ENCODE measurements around the gene LMBR1L. TPM values are rescaled to one million over a fixed set of nuclear protein-coding genes. Genes with fewer than 3 reads are reported as not detected.

Gene LMBR1L
- total and polyA plus RNA-seq, 2 of the 13 experiments (the other 11 are each of a cell fraction or from before 2014, with no cell fraction given), result 12.2 to 65.9 TPM

DNA sequence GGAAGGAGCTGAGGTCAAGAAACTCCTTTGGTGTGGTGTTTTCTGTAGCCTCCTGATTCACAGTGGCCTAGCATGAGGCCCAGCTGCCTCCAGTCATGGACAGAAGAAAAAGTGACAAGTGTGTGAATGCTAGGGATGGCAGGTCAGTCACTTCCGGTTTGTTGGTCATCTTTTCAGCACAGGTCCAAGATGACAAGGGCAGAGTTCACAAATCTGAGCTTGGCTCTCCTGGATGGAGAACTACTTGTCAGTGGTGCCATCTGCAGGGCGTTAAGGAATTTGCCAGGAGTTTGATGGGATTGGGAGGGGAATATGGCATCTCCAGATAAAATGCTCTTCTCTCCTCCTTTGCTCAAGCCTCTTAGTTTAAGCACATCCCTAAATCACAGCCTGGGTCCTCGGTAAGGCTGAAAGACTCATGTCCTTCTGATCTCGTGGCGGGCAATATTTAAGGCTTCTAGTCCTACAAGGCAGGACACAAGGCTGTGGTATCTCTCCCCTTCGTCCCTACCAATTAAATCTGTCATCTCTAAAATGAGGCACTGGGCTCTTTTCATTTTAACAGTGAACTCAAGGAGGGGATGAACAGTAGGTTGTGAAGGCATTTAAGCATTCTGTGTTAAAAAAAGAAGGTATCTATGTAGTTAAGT lies 10.5 kb upstream of the LMBR1L start (continued):
- TF ChIP-seq, protein P1, sequence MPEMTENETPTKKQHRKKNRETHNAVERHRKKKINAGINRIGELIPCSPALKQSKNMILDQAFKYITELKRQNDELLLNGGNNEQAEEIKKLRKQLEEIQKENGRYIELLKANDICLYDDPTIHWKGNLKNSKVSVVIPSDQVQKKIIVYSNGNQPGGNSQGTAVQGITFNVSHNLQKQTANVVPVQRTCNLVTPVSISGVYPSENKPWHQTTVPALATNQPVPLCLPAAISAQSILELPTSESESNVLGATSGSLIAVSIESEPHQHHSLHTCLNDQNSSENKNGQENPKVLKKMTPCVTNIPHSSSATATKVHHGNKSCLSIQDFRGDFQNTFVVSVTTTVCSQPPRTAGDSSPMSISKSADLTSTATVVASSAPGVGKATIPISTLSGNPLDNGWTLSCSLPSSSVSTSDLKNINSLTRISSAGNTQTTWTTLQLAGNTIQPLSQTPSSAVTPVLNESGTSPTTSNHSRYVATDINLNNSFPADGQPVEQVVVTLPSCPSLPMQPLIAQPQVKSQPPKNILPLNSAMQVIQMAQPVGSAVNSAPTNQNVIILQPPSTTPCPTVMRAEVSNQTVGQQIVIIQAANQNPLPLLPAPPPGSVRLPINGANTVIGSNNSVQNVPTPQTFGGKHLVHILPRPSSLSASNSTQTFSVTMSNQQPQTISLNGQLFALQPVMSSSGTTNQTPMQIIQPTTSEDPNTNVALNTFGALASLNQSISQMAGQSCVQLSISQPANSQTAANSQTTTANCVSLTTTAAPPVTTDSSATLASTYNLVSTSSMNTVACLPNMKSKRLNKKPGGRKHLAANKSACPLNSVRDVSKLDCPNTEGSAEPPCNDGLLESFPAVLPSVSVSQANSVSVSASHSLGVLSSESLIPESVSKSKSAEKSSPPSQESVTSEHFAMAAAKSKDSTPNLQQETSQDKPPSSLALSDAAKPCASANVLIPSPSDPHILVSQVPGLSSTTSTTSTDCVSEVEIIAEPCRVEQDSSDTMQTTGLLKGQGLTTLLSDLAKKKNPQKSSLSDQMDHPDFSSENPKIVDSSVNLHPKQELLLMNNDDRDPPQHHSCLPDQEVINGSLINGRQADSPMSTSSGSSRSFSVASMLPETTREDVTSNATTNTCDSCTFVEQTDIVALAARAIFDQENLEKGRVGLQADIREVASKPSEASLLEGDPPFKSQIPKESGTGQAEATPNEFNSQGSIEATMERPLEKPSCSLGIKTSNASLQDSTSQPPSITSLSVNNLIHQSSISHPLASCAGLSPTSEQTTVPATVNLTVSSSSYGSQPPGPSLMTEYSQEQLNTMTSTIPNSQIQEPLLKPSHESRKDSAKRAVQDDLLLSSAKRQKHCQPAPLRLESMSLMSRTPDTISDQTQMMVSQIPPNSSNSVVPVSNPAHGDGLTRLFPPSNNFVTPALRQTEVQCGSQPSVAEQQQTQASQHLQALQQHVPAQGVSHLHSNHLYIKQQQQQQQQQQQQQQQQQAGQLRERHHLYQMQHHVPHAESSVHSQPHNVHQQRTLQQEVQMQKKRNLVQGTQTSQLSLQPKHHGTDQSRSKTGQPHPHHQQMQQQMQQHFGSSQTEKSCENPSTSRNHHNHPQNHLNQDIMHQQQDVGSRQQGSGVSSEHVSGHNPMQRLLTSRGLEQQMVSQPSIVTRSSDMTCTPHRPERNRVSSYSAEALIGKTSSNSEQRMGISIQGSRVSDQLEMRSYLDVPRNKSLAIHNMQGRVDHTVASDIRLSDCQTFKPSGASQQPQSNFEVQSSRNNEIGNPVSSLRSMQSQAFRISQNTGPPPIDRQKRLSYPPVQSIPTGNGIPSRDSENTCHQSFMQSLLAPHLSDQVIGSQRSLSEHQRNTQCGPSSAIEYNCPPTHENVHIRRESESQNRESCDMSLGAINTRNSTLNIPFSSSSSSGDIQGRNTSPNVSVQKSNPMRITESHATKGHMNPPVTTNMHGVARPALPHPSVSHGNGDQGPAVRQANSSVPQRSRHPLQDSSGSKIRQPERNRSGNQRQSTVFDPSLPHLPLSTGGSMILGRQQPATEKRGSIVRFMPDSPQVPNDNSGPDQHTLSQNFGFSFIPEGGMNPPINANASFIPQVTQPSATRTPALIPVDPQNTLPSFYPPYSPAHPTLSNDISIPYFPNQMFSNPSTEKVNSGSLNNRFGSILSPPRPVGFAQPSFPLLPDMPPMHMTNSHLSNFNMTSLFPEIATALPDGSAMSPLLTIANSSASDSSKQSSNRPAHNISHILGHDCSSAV (CRISPR knock-in tag; IDR thresholded peaks at IDR 0.05; ENCODE audit: borderline replicate concordance), result no peak
- no peak for TF ChIP-seq GPBP1L1 (CRISPR knock-in tag; IDR thresholded peaks at IDR 0.05)
- TF ChIP-seq PLRG1 (conservative IDR thresholded peaks at IDR 0.05), result no peak
- TF ChIP-seq GPN1 (CRISPR knock-in tag; IDR thresholded peaks at IDR 0.05; ENCODE audit: borderline replicate concordance), result no peak
- no peak for TF ChIP-seq ZNF724P (CRISPR knock-in tag; IDR thresholded peaks at IDR 0.05; ENCODE audit: borderline replicate concordance)
- TF ChIP-seq POGZ (CRISPR knock-in tag; IDR thresholded peaks at IDR 0.05), result no peak
- no peak for TF ChIP-seq KMT2A (CRISPR knock-in tag; IDR thresholded peaks at IDR 0.05)
- TF ChIP-seq ZBTB38 (CRISPR knock-in tag; IDR thresholded peaks at IDR 0.05), result no peak
- peak; percentile 46; the same call in 1 of the 2 replicates for TF ChIP-seq HMG20A (CRISPR knock-in tag; IDR thresholded peaks at IDR 0.05; ENCODE audit: borderline replicate concordance)
- TF ChIP-seq XBP1 (CRISPR knock-in tag; IDR thresholded peaks at IDR 0.05), result no peak
- no peak for TF ChIP-seq ZMYM3 (CRISPR knock-in tag; IDR thresholded peaks at IDR 0.05)
- TF ChIP-seq MLLT10 (CRISPR knock-in tag; IDR thresholded peaks at IDR 0.05), result no peak
- TF ChIP-seq TCF12 (IDR thresholded peaks at IDR 0.05), result no peak
- TF ChIP-seq TCF12 (CRISPR knock-in tag; IDR thresholded peaks at IDR 0.05), result no peak
- TF ChIP-seq, protein P2, sequence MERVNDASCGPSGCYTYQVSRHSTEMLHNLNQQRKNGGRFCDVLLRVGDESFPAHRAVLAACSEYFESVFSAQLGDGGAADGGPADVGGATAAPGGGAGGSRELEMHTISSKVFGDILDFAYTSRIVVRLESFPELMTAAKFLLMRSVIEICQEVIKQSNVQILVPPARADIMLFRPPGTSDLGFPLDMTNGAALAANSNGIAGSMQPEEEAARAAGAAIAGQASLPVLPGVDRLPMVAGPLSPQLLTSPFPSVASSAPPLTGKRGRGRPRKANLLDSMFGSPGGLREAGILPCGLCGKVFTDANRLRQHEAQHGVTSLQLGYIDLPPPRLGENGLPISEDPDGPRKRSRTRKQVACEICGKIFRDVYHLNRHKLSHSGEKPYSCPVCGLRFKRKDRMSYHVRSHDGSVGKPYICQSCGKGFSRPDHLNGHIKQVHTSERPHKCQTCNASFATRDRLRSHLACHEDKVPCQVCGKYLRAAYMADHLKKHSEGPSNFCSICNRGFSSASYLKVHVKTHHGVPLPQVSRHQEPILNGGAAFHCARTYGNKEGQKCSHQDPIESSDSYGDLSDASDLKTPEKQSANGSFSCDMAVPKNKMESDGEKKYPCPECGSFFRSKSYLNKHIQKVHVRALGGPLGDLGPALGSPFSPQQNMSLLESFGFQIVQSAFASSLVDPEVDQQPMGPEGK (CRISPR knock-in tag; IDR thresholded peaks at IDR 0.05), result no peak
- no peak for TF ChIP-seq RXRA (CRISPR knock-in tag; IDR thresholded peaks at IDR 0.05)
- no peak for TF ChIP-seq ZBTB49 (CRISPR knock-in tag; IDR thresholded peaks at IDR 0.05; ENCODE audit: borderline replicate concordance)
